Retinal pigment epithelial cell (primary cell): ENCODE measurements around the gene HSD17B1.

Experiments
- DNase-seq: peaks from one replicate; pipeline ENCODE4 v3.0.0-alpha.2; 2010; ENCODE audit warnings: low read depth
- H3K4me3 ChIP-seq: 2 replicates; pipeline ENCODE4 v1.5.1; 2011; ENCODE audit warnings: mild to moderate bottlenecking, low read length, control low read depth, moderate library complexity
- TF ChIP-seq, protein P1 (sequence below): conservative IDR thresholded peaks from 2 replicates; pipeline ENCODE4 v1.5.1; 2011; ENCODE audit warnings: low read depth, low read length, control low read depth, inconsistent platforms

HSD17B1 gene

DNA sequence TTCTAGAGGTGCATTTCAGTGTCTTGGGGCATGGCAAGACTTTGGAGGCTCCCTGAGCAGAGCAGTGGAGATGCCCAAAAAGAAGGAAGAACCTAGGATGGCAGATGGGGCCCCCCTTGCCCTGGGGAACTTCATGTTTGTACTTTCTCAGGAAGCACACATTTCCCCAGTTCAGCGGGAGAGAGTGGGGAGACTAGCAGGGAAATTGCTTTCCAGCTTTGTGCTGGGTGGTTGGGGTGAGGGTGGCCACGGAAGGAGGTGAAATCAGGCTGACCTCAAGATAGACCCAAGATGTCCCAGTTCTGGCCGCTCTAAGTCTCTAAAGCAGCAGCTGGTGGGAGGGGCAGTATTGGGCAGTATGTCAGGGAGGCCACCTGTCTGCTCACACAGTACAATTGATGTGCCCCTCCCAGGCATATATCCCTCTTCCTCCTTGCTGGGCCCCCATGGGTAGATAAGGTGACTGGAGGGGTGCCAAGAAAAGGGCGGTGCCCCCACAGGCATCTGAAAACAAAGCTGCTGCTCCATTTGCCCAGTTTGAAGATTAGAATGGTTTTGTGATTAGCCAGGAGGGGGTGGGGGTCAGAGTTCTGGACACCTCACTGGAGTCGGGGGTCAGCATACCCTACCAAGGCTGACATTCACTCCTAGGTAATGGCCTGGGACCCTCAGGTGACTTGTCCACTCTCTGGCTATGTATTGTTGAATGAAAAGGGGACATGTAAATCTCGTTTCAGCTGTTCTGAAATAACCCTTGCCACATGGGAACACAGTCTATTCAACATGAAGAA lies 33.8 kb upstream of the HSD17B1 start:
- DNase-seq: no peak
- no peak overlapping the region for H3K4me3 ChIP-seq
- TF ChIP-seq, protein P1, sequence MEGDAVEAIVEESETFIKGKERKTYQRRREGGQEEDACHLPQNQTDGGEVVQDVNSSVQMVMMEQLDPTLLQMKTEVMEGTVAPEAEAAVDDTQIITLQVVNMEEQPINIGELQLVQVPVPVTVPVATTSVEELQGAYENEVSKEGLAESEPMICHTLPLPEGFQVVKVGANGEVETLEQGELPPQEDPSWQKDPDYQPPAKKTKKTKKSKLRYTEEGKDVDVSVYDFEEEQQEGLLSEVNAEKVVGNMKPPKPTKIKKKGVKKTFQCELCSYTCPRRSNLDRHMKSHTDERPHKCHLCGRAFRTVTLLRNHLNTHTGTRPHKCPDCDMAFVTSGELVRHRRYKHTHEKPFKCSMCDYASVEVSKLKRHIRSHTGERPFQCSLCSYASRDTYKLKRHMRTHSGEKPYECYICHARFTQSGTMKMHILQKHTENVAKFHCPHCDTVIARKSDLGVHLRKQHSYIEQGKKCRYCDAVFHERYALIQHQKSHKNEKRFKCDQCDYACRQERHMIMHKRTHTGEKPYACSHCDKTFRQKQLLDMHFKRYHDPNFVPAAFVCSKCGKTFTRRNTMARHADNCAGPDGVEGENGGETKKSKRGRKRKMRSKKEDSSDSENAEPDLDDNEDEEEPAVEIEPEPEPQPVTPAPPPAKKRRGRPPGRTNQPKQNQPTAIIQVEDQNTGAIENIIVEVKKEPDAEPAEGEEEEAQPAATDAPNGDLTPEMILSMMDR: no peak

DNA sequence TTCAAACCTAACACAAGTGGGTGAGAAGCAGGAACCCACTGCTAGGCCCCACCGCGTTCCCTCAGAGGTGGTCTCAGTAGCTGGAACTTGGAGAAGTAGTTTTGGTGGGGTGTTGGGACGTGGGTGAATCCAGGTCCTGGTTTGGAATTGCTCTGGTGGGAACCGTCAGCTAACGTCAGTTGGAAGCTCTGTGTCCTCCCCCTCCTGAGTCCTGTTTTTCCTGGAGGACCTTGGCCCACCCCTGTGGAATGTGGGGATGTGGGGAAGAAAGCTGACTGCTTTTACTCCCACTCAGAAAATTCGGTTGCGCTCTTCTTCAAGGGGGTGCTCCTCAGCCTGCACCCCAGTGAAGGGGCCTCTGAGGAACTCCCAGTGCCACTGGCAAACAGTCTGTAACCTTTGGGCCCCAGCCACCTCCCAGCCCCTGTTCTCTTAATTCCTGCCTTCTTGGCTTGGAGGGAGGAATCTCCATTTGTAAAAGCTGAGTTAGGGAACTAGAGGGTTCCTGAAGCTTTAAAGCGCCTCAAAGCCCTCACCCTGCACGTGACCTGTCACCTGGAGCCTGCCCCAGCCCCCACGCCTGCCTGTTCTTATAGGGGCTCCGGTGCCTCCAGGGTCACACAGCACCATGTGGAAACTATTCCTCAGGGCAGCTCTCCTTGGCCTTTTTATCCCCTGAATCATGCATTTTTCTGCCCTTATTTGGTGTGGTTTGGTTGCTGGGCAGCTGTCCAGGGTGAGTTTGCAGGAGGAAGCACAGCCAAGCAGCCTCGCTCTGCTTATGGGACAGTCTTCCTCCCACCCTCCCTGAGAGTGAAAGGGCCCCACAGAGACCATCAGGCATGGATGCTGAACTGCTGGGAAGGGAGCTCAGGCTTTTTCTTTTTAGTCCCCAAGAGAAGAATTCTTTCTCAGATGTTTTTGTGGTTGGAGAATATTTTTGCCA lies 32.9 kb upstream of the HSD17B1 start:
- no peak overlapping the region for H3K4me3 ChIP-seq
- TF ChIP-seq, protein P1: no peak
- DNase-seq: peak; percentile 96

DNA sequence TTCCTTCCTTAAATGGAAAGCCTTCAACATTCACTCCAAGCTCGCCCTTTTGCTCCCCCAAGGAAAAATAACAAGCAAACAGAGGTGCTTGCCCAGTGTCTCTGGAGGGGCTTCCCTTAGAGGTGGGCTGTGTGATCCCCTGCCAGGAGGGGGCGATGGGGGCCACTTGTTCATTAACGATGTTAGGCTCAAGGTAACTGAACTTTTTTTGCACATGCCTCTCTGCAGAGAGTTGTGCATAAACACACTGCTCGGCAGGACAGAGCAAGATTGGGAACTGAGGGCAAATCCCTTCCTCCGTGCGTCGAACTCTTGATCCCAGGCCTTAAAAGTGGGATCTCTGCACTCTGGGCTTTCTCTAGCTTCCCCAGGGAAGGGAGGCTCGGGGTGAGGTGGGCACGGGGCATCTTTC lies 32.2 kb upstream of the HSD17B1 start:
- no peak overlapping the region for H3K4me3 ChIP-seq
- DNase-seq: no peak
- TF ChIP-seq, protein P1: peak; percentile 32

DNA sequence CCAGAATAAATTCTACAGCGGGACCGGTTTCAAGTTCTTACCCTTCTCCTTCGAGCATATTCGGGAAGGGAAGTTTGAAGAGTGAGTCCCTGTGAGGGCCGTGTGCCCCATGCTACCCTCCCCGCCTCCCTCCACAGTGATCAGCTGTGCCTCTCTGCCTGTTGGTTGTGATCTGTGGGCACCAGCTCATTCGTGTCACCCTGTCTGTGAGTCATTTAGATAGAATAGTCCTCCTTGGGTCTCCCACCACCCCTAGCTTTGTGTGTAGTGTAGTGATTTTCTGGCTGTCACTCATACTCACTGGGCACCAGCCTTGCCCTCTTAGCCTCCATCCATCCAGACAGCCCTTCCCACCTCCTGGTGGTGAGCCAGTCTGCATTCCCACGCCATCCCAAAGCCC lies 31.7 kb upstream of the HSD17B1 start:
- no peak overlapping the region for H3K4me3 ChIP-seq
- TF ChIP-seq, protein P1: no peak
- no peak for DNase-seq

DNA sequence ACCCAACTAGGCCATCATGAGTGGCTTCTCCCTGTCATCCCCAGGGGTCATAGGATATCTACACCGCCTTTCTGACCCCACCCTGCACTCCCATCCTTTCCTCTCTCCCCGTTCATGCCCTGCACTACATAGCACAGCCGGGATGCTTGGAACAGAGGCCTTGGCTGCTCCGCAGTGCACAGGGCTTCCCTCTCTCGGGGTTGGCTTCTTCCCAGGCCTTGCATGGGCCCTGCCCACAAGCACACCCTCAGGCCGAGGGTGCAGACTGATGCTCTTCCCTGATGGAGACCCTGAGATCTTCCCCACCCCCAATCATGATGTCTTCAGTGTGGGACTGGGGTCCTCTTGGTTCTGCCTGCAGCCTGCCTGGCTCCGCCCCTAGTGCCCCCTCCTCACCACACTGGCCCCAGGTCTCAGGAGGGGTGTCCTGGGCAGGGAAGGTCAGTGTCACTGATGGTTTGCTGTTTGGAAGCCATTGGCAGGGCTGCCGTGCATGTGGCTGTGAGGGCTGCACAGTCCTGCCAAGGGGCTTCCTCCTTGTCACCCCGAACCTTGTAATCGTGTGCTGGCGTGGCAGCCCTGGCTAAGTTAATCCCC lies 31.0 kb upstream of the HSD17B1 start:
- TF ChIP-seq, protein P1: no peak
- DNase-seq: no peak
- H3K4me3 ChIP-seq: no peak overlapping the region

DNA sequence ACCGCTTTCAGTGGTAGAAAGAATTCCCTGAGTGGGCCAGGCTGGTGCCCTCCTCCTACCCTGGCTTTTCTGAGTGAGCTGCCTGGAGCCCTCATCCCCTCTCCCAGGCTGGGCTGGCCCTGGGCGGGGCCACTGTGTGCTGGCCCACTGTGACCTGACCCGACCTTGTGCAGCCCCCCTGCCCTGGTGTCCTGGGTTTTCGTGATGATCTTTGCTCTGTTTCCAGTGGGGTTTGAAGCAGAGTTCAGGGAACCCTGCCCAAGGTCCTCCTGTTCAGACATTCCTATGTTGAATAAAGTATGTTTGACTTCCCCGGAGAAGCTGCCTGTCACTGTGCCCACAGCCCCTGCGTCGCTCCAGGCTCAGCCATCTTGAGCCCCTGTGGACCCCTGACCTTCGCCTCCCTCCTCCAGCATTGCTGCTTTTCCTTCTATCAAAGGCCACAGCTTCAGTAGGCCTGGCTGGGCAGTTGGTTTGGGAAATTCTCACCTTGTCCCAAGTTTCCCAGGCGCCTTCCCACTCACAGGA lies 30.4 kb upstream of the HSD17B1 start:
- TF ChIP-seq, protein P1: no peak
- no peak for DNase-seq

More for the DNA sequence above, 30.4 kb upstream of the HSD17B1 start:
- H3K4me3 ChIP-seq: no peak overlapping the region
